HG03159 (cell line): ENCODE results near the gene SETD1A.

Experiments
- ATAC-seq: cut with Tn5 transposase; IDR thresholded peaks from one replicate; pipeline ENCODE4 v1.9.1; 2021; ENCODE audit warnings: mild to moderate bottlenecking, moderate library complexity; ENCODE audit not compliant: unreplicated experiment

SETD1A gene

GRCh38 chr16:30953111-30953510, 4.4 kb upstream of the SETD1A start:
- no peak for ATAC-seq

- ATAC-seq, result no peak
These were observed 3.9 kb upstream of the SETD1A start for GRCh38 chr16:30953511-30954124.

- ATAC-seq, result no peak
These were observed 2.6 kb upstream of the SETD1A start for GRCh38 chr16:30954993-30955392.

- peak; percentile 43 for ATAC-seq
These were observed 726 bp upstream of the SETD1A start for GRCh38 chr16:30956601-30957455.

- peak; percentile 24 for ATAC-seq
These were observed 873 bp downstream of the SETD1A start for GRCh38 chr16:30958175-30959079.

- no peak for ATAC-seq
These were observed 3.8 kb downstream of the SETD1A start for GRCh38 chr16:30961384-30961783.

- no peak for ATAC-seq
These were observed 6.5 kb downstream of the SETD1A start for GRCh38 chr16:30963925-30964511.

GRCh38 chr16:30964574-30965226, 7.1 kb downstream of the SETD1A start:
- no peak for ATAC-seq

GRCh38 chr16:30965436-30965835, 7.9 kb downstream of the SETD1A start:
- no peak for ATAC-seq

- ATAC-seq, result no peak
These were observed 8.6 kb downstream of the SETD1A start for GRCh38 chr16:30966033-30966619.

GRCh38 chr16:30967795-30968194, 10.2 kb downstream of the SETD1A start:
- ATAC-seq, result no peak

GRCh38 chr16:30969246-30969842, 11.8 kb downstream of the SETD1A start:
- no peak for ATAC-seq

GRCh38 chr16:30971298-30971697, 13.7 kb downstream of the SETD1A start:
- no peak for ATAC-seq

- ATAC-seq, result no peak
These were observed 15.3 kb downstream of the SETD1A start for GRCh38 chr16:30972872-30973271.

GRCh38 chr16:30974348-30974747, 16.8 kb downstream of the SETD1A start:
- ATAC-seq, result no peak

GRCh38 chr16:30976486-30976885, 18.9 kb downstream of the SETD1A start:
- no peak for ATAC-seq

GRCh38 chr16:30977502-30977901, 19.9 kb downstream of the SETD1A start:
- ATAC-seq, result no peak

- no peak for ATAC-seq
These were observed 21.8 kb downstream of the SETD1A start for GRCh38 chr16:30979170-30980022.

GRCh38 chr16:30980023-30980371, 22.4 kb downstream of the SETD1A start:
- no peak for ATAC-seq
